ENCODE results near the gene LAIR2. TPM values are rescaled to one million over a fixed set of nuclear protein-coding genes. Genes with fewer than 3 reads are reported as not detected.
"Not testable (repeated sequence)": the region's sequence is repeated elsewhere in the genome, so short reads cannot be mapped to it uniquely, and the experiment has no call there.

The LAIR2 gene
- total RNA-seq, 4 donors from 2014 or later = not detected

- H3K27ac ChIP-seq = peak overlapping the region; percentile 6 to 100 (median 100)
- no peak for TF ChIP-seq POLR2A (IDR thresholded peaks at IDR 0.05)
- TF ChIP-seq, protein P1, sequence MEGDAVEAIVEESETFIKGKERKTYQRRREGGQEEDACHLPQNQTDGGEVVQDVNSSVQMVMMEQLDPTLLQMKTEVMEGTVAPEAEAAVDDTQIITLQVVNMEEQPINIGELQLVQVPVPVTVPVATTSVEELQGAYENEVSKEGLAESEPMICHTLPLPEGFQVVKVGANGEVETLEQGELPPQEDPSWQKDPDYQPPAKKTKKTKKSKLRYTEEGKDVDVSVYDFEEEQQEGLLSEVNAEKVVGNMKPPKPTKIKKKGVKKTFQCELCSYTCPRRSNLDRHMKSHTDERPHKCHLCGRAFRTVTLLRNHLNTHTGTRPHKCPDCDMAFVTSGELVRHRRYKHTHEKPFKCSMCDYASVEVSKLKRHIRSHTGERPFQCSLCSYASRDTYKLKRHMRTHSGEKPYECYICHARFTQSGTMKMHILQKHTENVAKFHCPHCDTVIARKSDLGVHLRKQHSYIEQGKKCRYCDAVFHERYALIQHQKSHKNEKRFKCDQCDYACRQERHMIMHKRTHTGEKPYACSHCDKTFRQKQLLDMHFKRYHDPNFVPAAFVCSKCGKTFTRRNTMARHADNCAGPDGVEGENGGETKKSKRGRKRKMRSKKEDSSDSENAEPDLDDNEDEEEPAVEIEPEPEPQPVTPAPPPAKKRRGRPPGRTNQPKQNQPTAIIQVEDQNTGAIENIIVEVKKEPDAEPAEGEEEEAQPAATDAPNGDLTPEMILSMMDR (IDR thresholded peaks at IDR 0.05) = no peak
- no peaks in the 10 kb centered on the region for H3K9me3 ChIP-seq
- H3K4me3 ChIP-seq = peak overlapping the region in 3 of 4 donors; percentile 61 to 84 (median 76)
- H3K27me3 ChIP-seq = peaks cover 0 to 15% (median 0%) of the 10 kb centered on the region in 4 donors
- H3K36me3 ChIP-seq = peaks cover 8 to 18% (median 10%) of the 10 kb centered on the region in 3 donors
- WGBS, 2 donors = 89 to 91% methylated on average over 22 to 28 of the region's 49 CpGs
- intact Hi-C loops (cut with DNase I) = no loop called here
- peaks cover 28 to 70% (median 30%) of the 10 kb centered on the region in 3 donors for H3K4me1 ChIP-seq
- no peak for DNase-seq
These were observed 37.1 kb upstream of the LAIR2 start for GRCh38 chr19:54465426-54466109.

DNA sequence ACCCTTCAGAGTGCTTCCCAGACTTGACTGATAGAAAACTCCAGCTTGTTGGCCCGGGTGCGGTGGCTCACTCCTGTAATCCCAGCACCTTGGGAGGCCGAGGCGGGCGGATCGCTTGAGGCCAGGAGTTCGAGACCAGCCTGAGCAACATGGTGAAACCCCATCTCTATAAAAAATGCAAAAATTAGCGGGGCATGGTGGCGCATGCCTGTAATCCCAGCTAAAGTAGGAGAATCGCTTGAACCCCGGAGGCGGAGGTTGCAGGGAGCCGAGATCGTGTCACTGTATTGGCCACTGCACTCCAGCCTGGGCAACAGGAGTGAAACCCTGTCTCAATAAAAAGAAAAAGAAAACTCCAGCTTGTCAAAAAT lies 36.5 kb upstream of the LAIR2 start:
- 80 to 82% methylated on average over 8 of the region's 14 CpGs for WGBS, 2 donors
- H3K9me3 ChIP-seq; DNase-seq; H3K4me3 ChIP-seq; intact Hi-C loops (cut with DNase I): not testable (repeated sequence)
- peak overlapping the region in 2 of 4 donors; percentile 99 to 100 for H3K27ac ChIP-seq
- H3K36me3 ChIP-seq = peaks cover 3 to 12% (median 4%) of the 10 kb centered on the region in 3 donors
- H3K4me1 ChIP-seq = peaks cover 27 to 70% (median 34%) of the 10 kb centered on the region in 3 donors
- peaks cover 0 to 20% (median 0%) of the 10 kb centered on the region in 4 donors for H3K27me3 ChIP-seq

DNA sequence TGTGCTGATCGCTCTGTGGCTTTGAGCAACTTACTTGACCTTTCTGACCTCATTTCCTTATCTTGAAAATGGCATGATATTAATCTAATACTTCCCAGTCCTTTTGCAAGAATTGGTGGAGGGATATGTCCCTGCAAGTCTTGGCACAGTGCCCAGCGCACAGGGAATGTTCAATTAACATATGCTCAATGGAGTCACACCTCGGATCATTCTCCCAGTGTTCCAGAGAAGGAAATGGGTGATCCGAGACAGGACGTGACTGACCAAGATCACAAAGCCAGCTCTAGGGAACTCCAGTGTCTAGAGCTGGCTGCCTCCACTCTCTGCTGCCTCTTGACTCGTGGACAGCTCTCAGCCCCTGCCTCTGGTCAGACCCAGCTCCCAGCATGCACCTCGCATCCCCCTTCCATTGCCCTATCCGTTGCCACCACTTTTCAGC lies 33.1 kb upstream of the LAIR2 start:
- no peak overlapping the region for H3K4me3 ChIP-seq
- peak overlapping the region; percentile 46 to 88 (median 75) for H3K27ac ChIP-seq
- WGBS, 2 donors = 38 to 47% methylated on average over 8 of the region's 8 CpGs
- intact Hi-C loops (cut with DNase I) = no loop called here
- DNase-seq = no peak
- peaks cover 0 to 32% (median 0%) of the 10 kb centered on the region in 4 donors for H3K27me3 ChIP-seq
- TF ChIP-seq, protein P1 (IDR thresholded peaks at IDR 0.05) = no peak
- no peak for TF ChIP-seq POLR2A (IDR thresholded peaks at IDR 0.05)
- H3K9me3 ChIP-seq = no peaks in the 10 kb centered on the region
- H3K36me3 ChIP-seq = no peaks in the 10 kb centered on the region
- H3K4me1 ChIP-seq = peaks cover 18 to 59% (median 26%) of the 10 kb centered on the region in 3 donors

- WGBS, 2 donors = 71 to 74% methylated on average over 10 of the region's 10 CpGs
- peaks cover 0 to 38% (median 0%) of the 10 kb centered on the region in 4 donors for H3K27me3 ChIP-seq
- H3K36me3 ChIP-seq = no peaks in the 10 kb centered on the region
- peak overlapping the region; percentile 56 to 72 (median 59) for H3K4me3 ChIP-seq
- no peaks in the 10 kb centered on the region for H3K9me3 ChIP-seq
- no peak for DNase-seq
- peak overlapping the region; percentile 82 to 88 (median 84) for H3K27ac ChIP-seq
- peaks cover 18 to 52% (median 26%) of the 10 kb centered on the region in 3 donors for H3K4me1 ChIP-seq
- intact Hi-C loops (cut with DNase I) = no loop called here
- TF ChIP-seq, protein P1 (IDR thresholded peaks at IDR 0.05) = no peak
- TF ChIP-seq POLR2A (IDR thresholded peaks at IDR 0.05) = no peak
These were observed 32.2 kb upstream of the LAIR2 start for GRCh38 chr19:54470276-54470887.

- Histone ChIP-seq H3K27ac (peak overlapping the region; percentile 82 to 88 (median 84)), H3K36me3 (no peaks in the 10 kb centered on the region), H3K9me3 (no peaks in the 10 kb centered on the region), H3K4me3 (peak overlapping the region; percentile 56 to 72 (median 59)), H3K4me1 (peaks cover 18 to 50% (median 26%) of the 10 kb centered on the region in 3 donors), H3K27me3 (peaks cover 0 to 38% (median 0%) of the 10 kb centered on the region in 4 donors)
- intact Hi-C loops (cut with DNase I) = no loop called here
- TF ChIP-seq, protein P1 (IDR thresholded peaks at IDR 0.05) = no peak
- TF ChIP-seq POLR2A (IDR thresholded peaks at IDR 0.05) = no peak
- no peak for DNase-seq
- WGBS, 2 donors = 2 to 22% methylated on average over 1 to 29 of the region's 60 CpGs
These were observed 31.4 kb upstream of the LAIR2 start for GRCh38 chr19:54470991-54471782.
